Smooth muscle cell (in vitro differentiated cells): Measurements from ENCODE around the gene NUCKS1. TPM values are rescaled to one million over a fixed set of nuclear protein-coding genes. Genes with fewer than 3 reads are reported as not detected.

Experiments
- DNase-seq: peaks from one replicate; lab custom pipeline; 2025; ENCODE audit not compliant: unreplicated experiment; lab: John Stamatoyannopoulos, UW
- H2AFZ ChIP-seq: fragments of 200-600 bp; sonication (generic); 2 replicates; pipeline ENCODE4 v1.6.0; 2016; ENCODE audit warnings: antibody characterized with exemption, low read depth, mild to moderate bottlenecking
- H3F3A ChIP-seq: fragments of 200-600 bp; sonication (generic); 2 replicates; pipeline ENCODE4 v1.6.0; 2017; ENCODE audit warnings: antibody characterized with exemption, low read depth
- H3K27ac ChIP-seq: fragments of 200-600 bp; sonication (generic); 2 replicates; pipeline ENCODE4 v1.5.1; 2016; ENCODE audit warnings: low read depth, mild to moderate bottlenecking
- H3K27me3 ChIP-seq: fragments of 200-600 bp; sonication (generic); 2 replicates; pipeline ENCODE4 v1.6.1; 2016; ENCODE audit warnings: low read depth, mild to moderate bottlenecking
- H3K36me3 ChIP-seq: fragments of 200-600 bp; sonication (generic); 2 replicates; pipeline ENCODE4 v1.5.1; 2016; ENCODE audit warnings: low read depth
- H3K4me1 ChIP-seq: fragments of 200-600 bp; sonication (generic); 2 replicates; pipeline ENCODE4 v1.5.1; 2016; ENCODE audit warnings: low read depth
- H3K4me2 ChIP-seq: fragments of 200-600 bp; sonication (generic); 2 replicates; pipeline ENCODE4 v1.6.0; 2016; ENCODE audit warnings: mild to moderate bottlenecking
- H3K4me3 ChIP-seq: fragments of 200-600 bp; sonication (generic); 2 replicates; pipeline ENCODE4 v1.5.1; 2016; ENCODE audit warnings: mild to moderate bottlenecking
- H3K79me2 ChIP-seq: fragments of 200-600 bp; sonication (generic); 2 replicates; pipeline ENCODE4 v1.6.0; 2016; ENCODE audit warnings: low read depth, mild to moderate bottlenecking
- H3K9ac ChIP-seq: fragments of 200-600 bp; sonication (generic); 2 replicates; pipeline ENCODE4 v1.6.0; 2016; ENCODE audit warnings: low read depth
- H3K9me3 ChIP-seq: fragments of 200-600 bp; sonication (generic); replicated peaks from 2 replicates; pipeline ENCODE4 v1.5.1; 2016; ENCODE audit warnings: low read depth
- H4K20me1 ChIP-seq: fragments of 200-600 bp; sonication (generic); 2 replicates; pipeline ENCODE4 v1.6.0; 2016; ENCODE audit warnings: low read depth
- CTCF ChIP-seq: fragments of 200-600 bp; sonication (generic); IDR thresholded peaks from 2 replicates; pipeline ENCODE4 v1.5.1; 2017; ENCODE audit warnings: borderline replicate concordance, mild to moderate bottlenecking, antibody characterized with exemption; ENCODE audit not compliant: insufficient read depth, poor library complexity, severe bottlenecking
- WGBS: methylation state at CpG from one replicate; pipeline ENCODE4 v1.1.7; 2016; ENCODE audit warnings: low lambda C conversion rate; 5-methylcytosine and 5-hydroxymethylcytosine counted together
- polyA plus RNA-seq: library from polyadenylated mRNA; unstranded; fragments of >200 nt; fragmentation: Nextera tagmentation; extraction: Ambion mirVana; gene quantifications from 2 replicates; pipeline ENCODE4 v1.2.1, GENCODE V29; 2016
- total RNA-seq: library from RNA; depleted of rRNA; stranded (reverse); fragments of >200 nt; gene quantifications from 2 replicates; pipeline ENCODE4 v1.2.3, GENCODE V29; 2014

Gene NUCKS1
- total and polyA plus RNA-seq, 2 experiments from 2014 or later: 29.1 to 139 TPM

- Histone ChIP-seq H3K27ac (no peak overlapping the region), H3K9ac (no peak overlapping the region), H3K79me2 (peaks cover 5% of the 10 kb centered on the region), H4K20me1 (peaks cover 57% of the 10 kb centered on the region), H3K9me3 (no peaks in the 10 kb centered on the region), H3K36me3 (no peaks in the 10 kb centered on the region), H3K4me2 (peak overlapping the region; percentile 3), H3F3A (no peaks in the 10 kb centered on the region), H2AFZ (no peak overlapping the region), H3K4me3 (no peak overlapping the region), H3K4me1 (peaks cover 38% of the 10 kb centered on the region), H3K27me3 (no peaks in the 10 kb centered on the region)
- WGBS: 51% methylated on average over 18 of the region's 20 CpGs
- no peak for DNase-seq
- no peak for TF ChIP-seq CTCF
These were observed 80.4 kb downstream of the NUCKS1 start for GRCh38 chr1:205669341-205670149.

GRCh38 chr1:205668951-205669340 is 81.0 kb downstream of the NUCKS1 start:
- Histone ChIP-seq H3K27ac (no peak overlapping the region), H3K9ac (no peak overlapping the region), H3K4me2 (no peak overlapping the region), H3K27me3 (no peaks in the 10 kb centered on the region), H3K9me3 (no peaks in the 10 kb centered on the region), H3K4me3 (no peak overlapping the region), H4K20me1 (peaks cover 59% of the 10 kb centered on the region), H3K79me2 (peaks cover 5% of the 10 kb centered on the region), H3F3A (no peaks in the 10 kb centered on the region), H3K4me1 (peaks cover 38% of the 10 kb centered on the region), H3K36me3 (no peaks in the 10 kb centered on the region), H2AFZ (no peak overlapping the region)
- no peak for DNase-seq
- no peak for TF ChIP-seq CTCF
- 65% methylated on average over 5 of the region's 5 CpGs for WGBS

DNA sequence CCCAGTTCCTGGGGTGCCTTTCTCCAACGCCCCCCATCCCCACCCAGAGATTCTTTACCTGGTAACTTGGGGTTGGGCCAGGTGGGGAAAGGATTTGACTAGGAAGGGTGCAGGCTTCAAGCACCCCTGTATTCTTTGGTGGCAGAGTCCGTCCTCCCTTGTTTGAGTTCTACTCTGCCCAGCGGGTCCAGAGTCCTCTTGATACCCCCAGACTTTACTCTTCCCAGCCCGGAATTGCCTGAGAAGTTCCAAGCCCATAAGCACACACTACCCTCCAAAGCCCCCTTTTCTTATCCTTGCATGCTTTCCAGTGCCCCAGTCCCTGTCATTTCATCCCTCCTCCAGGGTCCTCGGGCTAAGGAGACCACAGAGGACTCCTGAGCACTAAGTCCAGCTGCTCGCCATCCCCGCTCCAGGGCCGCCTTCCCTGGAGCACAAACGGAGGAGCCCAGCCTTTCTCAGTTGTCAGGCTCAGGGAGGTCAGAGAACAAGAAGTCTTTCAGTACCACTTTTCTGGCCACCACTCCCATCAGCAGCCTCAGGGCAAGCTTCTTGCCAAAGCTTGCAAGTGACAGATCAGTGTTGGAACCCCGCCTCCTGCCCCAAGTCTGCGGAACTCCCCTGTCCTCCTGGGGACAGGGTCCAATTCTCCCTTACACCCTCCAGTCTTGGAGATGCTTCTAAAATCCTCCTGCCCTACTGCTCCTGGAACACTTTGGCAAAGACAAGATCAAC is 81.9 kb downstream of the NUCKS1 start:
- Histone ChIP-seq H3K9me3 (no peaks in the 10 kb centered on the region), H4K20me1 (peaks cover 59% of the 10 kb centered on the region), H3K4me3 (no peak overlapping the region), H3K4me2 (no peak overlapping the region), H3K79me2 (peaks cover 5% of the 10 kb centered on the region), H3K27ac (no peak overlapping the region), H3K9ac (no peak overlapping the region), H3K36me3 (no peaks in the 10 kb centered on the region), H3K4me1 (peaks cover 38% of the 10 kb centered on the region), H2AFZ (no peak overlapping the region), H3F3A (no peaks in the 10 kb centered on the region), H3K27me3 (no peaks in the 10 kb centered on the region)
- WGBS: 93% methylated on average over 11 of the region's 11 CpGs
- no peak for DNase-seq
- TF ChIP-seq CTCF: no peak
